ENCODE measurements around the gene HLA-DQB2. TPM values are rescaled to one million over a fixed set of nuclear protein-coding genes. Genes with fewer than 3 reads are reported as not detected.

The HLA-DQB2 gene
- total and polyA plus RNA-seq, 2 experiments from 2014 or later, result not detected

GRCh38 chr6:32744776-32745175 lies 18.6 kb downstream of the HLA-DQB2 start:
- no peaks in the 10 kb centered on the region for H3K27me3 ChIP-seq
- WGBS (ENCODE audit: low lambda C conversion rate, missing lambda C conversion rate), result 63% methylated on average over 5 of the region's 5 CpGs
- no peak for DNase-seq (ENCODE audit: low spot score)
- no peak for TF ChIP-seq EZH2phosphoT487 (IDR thresholded peaks at IDR 0.05; ENCODE audit: low read depth, severe bottlenecking, unreplicated experiment)
- no peak for TF ChIP-seq CTCF (IDR thresholded peaks at IDR 0.05; ENCODE audit: poor library complexity)
- TF ChIP-seq EZH2 (IDR thresholded peaks at IDR 0.05; ENCODE audit: borderline replicate concordance), result no peak
- H3K4me1 ChIP-seq (ENCODE audit: insufficient read depth), result no peaks in the 10 kb centered on the region
- H3K9me3 ChIP-seq (ENCODE audit: low read depth), result no peaks in the 10 kb centered on the region
- no peaks in the 10 kb centered on the region for H4K20me1 ChIP-seq (ENCODE audit: insufficient read depth, poor library complexity, severe bottlenecking)
- H3K4me2 ChIP-seq, result no peak overlapping the region
- H3K36me3 ChIP-seq (replicated peaks; ENCODE audit: insufficient read depth, low read depth), result no peaks in the 10 kb centered on the region
- H3K9me2 ChIP-seq (replicated peaks; ENCODE audit: insufficient read depth), result no peaks in the 10 kb centered on the region
- no peak overlapping the region for H3K27ac ChIP-seq
- H2AFZ ChIP-seq, result no peak overlapping the region
- H3K4me3 ChIP-seq, result no peak overlapping the region
- H3K79me2 ChIP-seq, result no peaks in the 10 kb centered on the region

GRCh38 chr6:32742374-32742773 lies 21.0 kb downstream of the HLA-DQB2 start:
- TF ChIP-seq EZH2 (IDR thresholded peaks at IDR 0.05; ENCODE audit: borderline replicate concordance) (no peak), EZH2phosphoT487 (IDR thresholded peaks at IDR 0.05; ENCODE audit: low read depth, severe bottlenecking, unreplicated experiment) (no peak), CTCF (IDR thresholded peaks at IDR 0.05; ENCODE audit: poor library complexity) (no peak)
- Histone ChIP-seq H3K36me3 (replicated peaks; ENCODE audit: insufficient read depth, low read depth) (no peaks in the 10 kb centered on the region), H3K4me3 (no peak overlapping the region), H3K9me3 (ENCODE audit: low read depth) (no peaks in the 10 kb centered on the region), H3K27ac (no peak overlapping the region), H4K20me1 (ENCODE audit: insufficient read depth, poor library complexity, severe bottlenecking) (no peaks in the 10 kb centered on the region), H3K9me2 (replicated peaks; ENCODE audit: insufficient read depth) (no peaks in the 10 kb centered on the region), H3K4me2 (no peak overlapping the region), H3K27me3 (no peaks in the 10 kb centered on the region), H3K79me2 (no peaks in the 10 kb centered on the region), H2AFZ (no peak overlapping the region), H3K4me1 (ENCODE audit: insufficient read depth) (no peaks in the 10 kb centered on the region)
- WGBS (ENCODE audit: low lambda C conversion rate, missing lambda C conversion rate), result 95% methylated on average over 3 of the region's 3 CpGs
- no peak for DNase-seq (ENCODE audit: low spot score)

- H3K9me3 ChIP-seq (ENCODE audit: low read depth), result no peaks in the 10 kb centered on the region
- H3K4me3 ChIP-seq, result no peak within 1 kb of the TSS
- no peak for TF ChIP-seq EZH2 (IDR thresholded peaks at IDR 0.05; ENCODE audit: borderline replicate concordance)
- TF ChIP-seq EZH2phosphoT487 (IDR thresholded peaks at IDR 0.05; ENCODE audit: low read depth, severe bottlenecking, unreplicated experiment), result no peak
- TF ChIP-seq CTCF (IDR thresholded peaks at IDR 0.05; ENCODE audit: poor library complexity), result no peak
- H3K79me2 ChIP-seq, result no peaks in the 10 kb centered on the region
- H3K27ac ChIP-seq, result no peak within 1 kb of the TSS
- WGBS (ENCODE audit: low lambda C conversion rate, missing lambda C conversion rate), result 77% methylated on average over 7 of the region's 7 CpGs
- no peaks in the 10 kb centered on the region for H3K4me1 ChIP-seq (ENCODE audit: insufficient read depth)
- H3K4me2 ChIP-seq, result no peak within 1 kb of the TSS
- H3K9me2 ChIP-seq (replicated peaks; ENCODE audit: insufficient read depth), result no peaks in the 10 kb centered on the region
- no peaks in the 10 kb centered on the region for H3K36me3 ChIP-seq (replicated peaks; ENCODE audit: insufficient read depth, low read depth)
- H2AFZ ChIP-seq, result no peak within 1 kb of the TSS
- no peaks in the 10 kb centered on the region for H3K27me3 ChIP-seq
- H4K20me1 ChIP-seq (ENCODE audit: insufficient read depth, poor library complexity, severe bottlenecking), result no peaks in the 10 kb centered on the region
- no peak for DNase-seq (ENCODE audit: low spot score)
Measured at GRCh38 chr6:32741031-32741960, 22.0 kb downstream of the HLA-DQB2 start, which contains the start of gene HLA-DQA2. TSS of gene HLA-DQA2 (plus strand) at chr6:32741391. CDS start at chr6:32741444, 53 bp downstream.
